K562 (cell line): ENCODE measurements around the gene MYOM1. TPM values are rescaled to one million over a fixed set of nuclear protein-coding genes. Genes with fewer than 3 reads are reported as not detected.
A peak's percentile ranks its signal among the peaks of the same experiment; 100 is the strongest.

Experiments used
- ARNT ChIP-seq, 2 experiments: fragments of 450-650 bp; IDR thresholded peaks; 2 replicates each; pipeline ENCODE4 v1.6.1; 2016; ENCODE audit warnings: mild to moderate bottlenecking in 1 of 2
- BCL6 ChIP-seq: fragments of 250-450 bp; sonication (Bioruptor Pico); IDR thresholded peaks from 2 replicates; pipeline ENCODE4 v1.4.0; 2020
- BRCA1 ChIP-seq, 2 experiments: fragments of 450-650 bp in 1 of 2; sonication (generic) in 1 of 2; formaldehyde crosslinking in 1 of 2; IDR thresholded peaks; 2 replicates each; pipeline versions ENCODE4 v1.5.0 to v1.6.1; 2017 to 2020; ENCODE audit warnings: mild to moderate bottlenecking in 1 of 2, missing genetic modification reagents in 1 of 2
- HOMEZ ChIP-seq: fragments of 250-450 bp; sonication (Bioruptor Pico); IDR thresholded peaks from 2 replicates; pipeline ENCODE4 v1.4.0; 2020; ENCODE audit warnings: mild to moderate bottlenecking, moderate library complexity
- JUN ChIP-seq, 2 experiments: sonication (generic) in 1 of 2; formaldehyde crosslinking in 1 of 2; IDR thresholded peaks; 2 replicates each; pipeline versions ENCODE4 v1.6.1 to v1.8.0; 2012 to 2022; ENCODE audit warnings: borderline replicate concordance in 2 of 2, mild to moderate bottlenecking in 2 of 2, improper control_type of control experiment in 1 of 2, low read depth in 1 of 2, low read length in 1 of 2, missing genetic modification reagents in 1 of 2
- KLF13 ChIP-seq: fragments of 450-650 bp; IDR thresholded peaks from 2 replicates; pipeline ENCODE4 v1.6.1; 2016; ENCODE audit warnings: missing genetic modification characterization, low read depth, mild to moderate bottlenecking, missing compliant biosample characterization, moderate library complexity, borderline replicate concordance
- MAFK ChIP-seq: IDR thresholded peaks from 2 replicates; pipeline ENCODE4 v1.6.1; 2011; ENCODE audit warnings: low read length, improper control_type of control experiment
- POLR2G ChIP-seq: fragments of 200-400 bp; formaldehyde crosslinking; IDR thresholded peaks from 2 replicates; pipeline ENCODE4 v1.6.1; 2017; ENCODE audit warnings: low read depth, mild to moderate bottlenecking, antibody characterized with exemption, low read length, moderate library complexity
- PRMT5 ChIP-seq: sonication (generic); formaldehyde crosslinking; IDR thresholded peaks from 2 replicates; pipeline ENCODE4 v1.5.0; 2020; ENCODE audit warnings: missing genetic modification reagents
- RHOXF2B ChIP-seq: fragments of 250-450 bp; sonication (Bioruptor Pico); conservative IDR thresholded peaks from 2 replicates; pipeline ENCODE4 v1.5.1; 2021
- SIRT6 ChIP-seq: IDR thresholded peaks from one replicate; pipeline ENCODE4 v1.6.1; 2012; ENCODE audit warnings: low read depth, mild to moderate bottlenecking, control low read depth, inconsistent platforms, low read length, moderate library complexity
- SLC30A9 ChIP-seq: fragments of 250-450 bp; sonication (Bioruptor Pico); IDR thresholded peaks from 2 replicates; pipeline ENCODE4 v1.8.0; 2022; ENCODE audit warnings: mild to moderate bottlenecking, moderate library complexity
- SRSF7 ChIP-seq: fragments of 200-400 bp; formaldehyde crosslinking; optimal IDR thresholded peaks from 2 replicates; pipeline ENCODE3; 2017; ENCODE audit warnings: mild to moderate bottlenecking, low read depth, low read length
- TFAM ChIP-seq: fragments of 250-450 bp; sonication (Bioruptor Pico); conservative IDR thresholded peaks from 2 replicates; pipeline ENCODE4 v1.5.0; 2021; ENCODE audit warnings: mild to moderate bottlenecking, moderate library complexity
- THRAP3 ChIP-seq: fragments of 450-650 bp; IDR thresholded peaks from 2 replicates; pipeline ENCODE4 v1.6.1; 2016; ENCODE audit warnings: mild to moderate bottlenecking, inconsistent platforms, borderline replicate concordance
- TRIM24 ChIP-seq, 2 experiments: fragments of 450-650 bp; IDR thresholded peaks; 2 replicates each; pipeline ENCODE4 v1.6.1; 2016
- XRCC4 ChIP-seq: IDR thresholded peaks from one replicate; pipeline ENCODE4 v1.6.1; 2011; ENCODE audit not compliant: insufficient read depth, insufficient read length; ENCODE audit errors: extremely low read depth
- ZBTB34 ChIP-seq: fragments of 250-450 bp; sonication (Bioruptor Pico); IDR thresholded peaks from 2 replicates; pipeline ENCODE4 v1.8.0; 2021; ENCODE audit warnings: mild to moderate bottlenecking, moderate library complexity
- ZC3H4 ChIP-seq: sonication (generic); formaldehyde crosslinking; IDR thresholded peaks from 2 replicates; pipeline ENCODE4 v1.9.0; 2021; ENCODE audit warnings: missing genetic modification reagents, borderline replicate concordance
- ZNF121 ChIP-seq: sonication (generic); formaldehyde crosslinking; conservative IDR thresholded peaks from 2 replicates; pipeline ENCODE4 v1.8.0; 2022; ENCODE audit warnings: missing genetic modification reagents
- ZNF134 ChIP-seq: fragments of 250-450 bp; sonication (Bioruptor Pico); conservative IDR thresholded peaks from 2 replicates; pipeline ENCODE4 v1.4.0; 2020
- ZNF184 ChIP-seq: sonication (generic); formaldehyde crosslinking; IDR thresholded peaks from 2 replicates; pipeline ENCODE4 v1.5.0; 2020; ENCODE audit warnings: missing genetic modification reagents
- ZNF592 ChIP-seq: fragments of 450-650 bp; IDR thresholded peaks from 2 replicates; pipeline ENCODE4 v1.6.1; 2017; ENCODE audit warnings: antibody characterized with exemption, mild to moderate bottlenecking
- polyA plus RNA-seq, 8 experiments: library from polyadenylated mRNA; depleted of rRNA in 4 of 8; stranded (reverse) in 5 of 8; unstranded in 3 of 8; fragments of >200 nt; fragmentation: Nextera tagmentation in 2 of 8; fragmentation: Illumina TruSeq in 1 of 8; extraction: Ambion mirVana in 2 of 8; extraction: Trizol in 1 of 8; gene quantifications; 2 replicates each; pipeline versions ENCODE4 v1.2.1 to v1.2.3, GENCODE V29; 2011 to 2014; ENCODE audit warnings: inconsistent platforms in 1 of 8, missing spikeins in 1 of 8
- total RNA-seq, 7 experiments: library from RNA; depleted of rRNA in 6 of 7; stranded (reverse); fragments of >200 nt in 6 of 7; fragmentation: Illumina TruSeq in 2 of 7; extraction: Trizol in 2 of 7; gene quantifications; 2 replicates each; pipeline versions ENCODE4 v1.2.1 to v1.2.3, GENCODE V29; 2011 to 2021; ENCODE audit warnings: low replicate concordance in 1 of 7

The MYOM1 gene
- total and polyA plus RNA-seq, 9 of the 15 experiments (the other 6 are each of a cell fraction or from before 2014, with no cell fraction given) = 0.01 to 0.62 (median 0.25) TPM

- TF ChIP-seq PRMT5 (CRISPR knock-in tag) = no peak
- no peak for TF ChIP-seq POLR2G
- 0 out of 2 replicates have a peak, but pooled peaks have one; percentile 21 for TF ChIP-seq ZNF592
- TF ChIP-seq ZNF184 (CRISPR knock-in tag) = no peak
- TF ChIP-seq SIRT6 = no peak
- TF ChIP-seq KLF13 (tag) = no peak
- TF ChIP-seq BCL6 (CRISPR knock-in tag) = no peak
- 0 out of 2 replicates have a peak, but pooled peaks have one; percentile 47 for TF ChIP-seq JUN (IDR thresholded peaks at IDR 0.05; ENCODE audit: borderline replicate concordance, low read depth, low read length)
- no peak for TF ChIP-seq JUN (CRISPR knock-in tag; IDR thresholded peaks at IDR 0.05; ENCODE audit: borderline replicate concordance)
- TF ChIP-seq XRCC4 = no peak
- no peak for TF ChIP-seq THRAP3
- TF ChIP-seq ZC3H4 (CRISPR knock-in tag) = no peak
- TF ChIP-seq MAFK = no peak
- TF ChIP-seq ZBTB34 (CRISPR knock-in tag) = no peak
- no peak for TF ChIP-seq SRSF7
- TF ChIP-seq ZNF134 (CRISPR knock-in tag) = no peak
- no peak for TF ChIP-seq BRCA1 (IDR thresholded peaks at IDR 0.05)
- no peak for TF ChIP-seq BRCA1 (CRISPR knock-in tag; IDR thresholded peaks at IDR 0.05)
- no peak for TF ChIP-seq HOMEZ (CRISPR knock-in tag)
- peak; percentile 97 for TF ChIP-seq ZNF121 (CRISPR knock-in tag)
- TF ChIP-seq TRIM24 (IDR thresholded peaks at IDR 0.05) = no peak
- TF ChIP-seq ARNT (IDR thresholded peaks at IDR 0.05) = no peak
- no peak for TF ChIP-seq TFAM (CRISPR knock-in tag)
- TF ChIP-seq RHOXF2B (CRISPR knock-in tag) = no peak
- no peak for TF ChIP-seq SLC30A9 (CRISPR knock-in tag)
Measured at GRCh38 chr18:3264362-3264761, 44.6 kb upstream of the MYOM1 start (continued).
